WI38 (cell line): Measurements from ENCODE around the gene DUSP8.
"Not testable (repeated sequence)": the region's sequence is repeated elsewhere in the genome, so short reads cannot be mapped to it uniquely, and the experiment has no call there.

Experiments
- H3K4me3 ChIP-seq: 2 replicates; pipeline ENCODE4 v1.5.1; 2011; ENCODE audit warnings: low read depth, mild to moderate bottlenecking, control low read depth, low read length
- TF ChIP-seq, protein P1 (sequence below): IDR thresholded peaks from 2 replicates; pipeline ENCODE4 v1.5.1; 2012; ENCODE audit warnings: low read depth, mild to moderate bottlenecking, control low read depth, low read length

The DUSP8 gene

DNA sequence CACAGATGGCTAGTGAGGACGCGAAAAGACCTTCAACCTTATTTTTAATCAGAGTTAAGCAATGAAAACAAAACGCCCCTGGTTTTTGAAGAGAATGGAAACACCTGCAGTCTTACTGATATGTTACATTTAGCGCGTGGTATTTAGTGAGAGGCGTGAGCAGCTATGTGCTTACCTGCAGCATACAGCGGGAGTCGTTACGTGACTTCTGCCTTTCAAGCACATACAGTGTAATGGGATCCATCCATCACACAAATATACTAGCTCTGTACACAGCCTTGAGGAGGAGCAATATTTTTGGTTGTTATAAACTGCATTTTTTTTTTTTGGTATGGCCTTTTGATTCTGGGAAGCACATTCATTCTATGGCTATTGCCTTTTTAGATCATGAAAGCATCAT, 20.6 kb upstream of the DUSP8 start:
- TF ChIP-seq, protein P1, sequence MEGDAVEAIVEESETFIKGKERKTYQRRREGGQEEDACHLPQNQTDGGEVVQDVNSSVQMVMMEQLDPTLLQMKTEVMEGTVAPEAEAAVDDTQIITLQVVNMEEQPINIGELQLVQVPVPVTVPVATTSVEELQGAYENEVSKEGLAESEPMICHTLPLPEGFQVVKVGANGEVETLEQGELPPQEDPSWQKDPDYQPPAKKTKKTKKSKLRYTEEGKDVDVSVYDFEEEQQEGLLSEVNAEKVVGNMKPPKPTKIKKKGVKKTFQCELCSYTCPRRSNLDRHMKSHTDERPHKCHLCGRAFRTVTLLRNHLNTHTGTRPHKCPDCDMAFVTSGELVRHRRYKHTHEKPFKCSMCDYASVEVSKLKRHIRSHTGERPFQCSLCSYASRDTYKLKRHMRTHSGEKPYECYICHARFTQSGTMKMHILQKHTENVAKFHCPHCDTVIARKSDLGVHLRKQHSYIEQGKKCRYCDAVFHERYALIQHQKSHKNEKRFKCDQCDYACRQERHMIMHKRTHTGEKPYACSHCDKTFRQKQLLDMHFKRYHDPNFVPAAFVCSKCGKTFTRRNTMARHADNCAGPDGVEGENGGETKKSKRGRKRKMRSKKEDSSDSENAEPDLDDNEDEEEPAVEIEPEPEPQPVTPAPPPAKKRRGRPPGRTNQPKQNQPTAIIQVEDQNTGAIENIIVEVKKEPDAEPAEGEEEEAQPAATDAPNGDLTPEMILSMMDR, result no peak
- no peak overlapping the region for H3K4me3 ChIP-seq

DNA sequence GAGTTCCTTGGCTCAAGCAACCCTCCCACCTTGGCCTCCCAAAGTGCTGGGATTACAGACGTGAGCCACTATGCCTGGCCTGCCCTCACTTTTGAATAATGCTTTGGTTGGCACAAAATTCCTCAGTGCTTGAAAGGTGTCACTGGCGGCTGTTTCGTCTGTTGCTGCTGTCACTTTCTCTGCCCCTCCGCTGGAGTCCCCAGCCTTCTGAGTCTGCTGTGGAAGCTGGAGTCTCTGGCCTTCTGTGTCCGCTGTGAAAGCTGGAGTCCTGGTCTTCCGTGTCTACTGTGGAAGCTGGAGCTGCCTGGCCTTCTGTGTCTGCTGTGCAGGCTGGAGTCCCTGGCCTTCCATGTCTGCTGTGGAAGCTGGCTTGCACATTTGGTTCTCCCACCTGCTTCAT, 17.9 kb upstream of the DUSP8 start:
- no peak overlapping the region for H3K4me3 ChIP-seq
- TF ChIP-seq, protein P1, result no peak

DNA sequence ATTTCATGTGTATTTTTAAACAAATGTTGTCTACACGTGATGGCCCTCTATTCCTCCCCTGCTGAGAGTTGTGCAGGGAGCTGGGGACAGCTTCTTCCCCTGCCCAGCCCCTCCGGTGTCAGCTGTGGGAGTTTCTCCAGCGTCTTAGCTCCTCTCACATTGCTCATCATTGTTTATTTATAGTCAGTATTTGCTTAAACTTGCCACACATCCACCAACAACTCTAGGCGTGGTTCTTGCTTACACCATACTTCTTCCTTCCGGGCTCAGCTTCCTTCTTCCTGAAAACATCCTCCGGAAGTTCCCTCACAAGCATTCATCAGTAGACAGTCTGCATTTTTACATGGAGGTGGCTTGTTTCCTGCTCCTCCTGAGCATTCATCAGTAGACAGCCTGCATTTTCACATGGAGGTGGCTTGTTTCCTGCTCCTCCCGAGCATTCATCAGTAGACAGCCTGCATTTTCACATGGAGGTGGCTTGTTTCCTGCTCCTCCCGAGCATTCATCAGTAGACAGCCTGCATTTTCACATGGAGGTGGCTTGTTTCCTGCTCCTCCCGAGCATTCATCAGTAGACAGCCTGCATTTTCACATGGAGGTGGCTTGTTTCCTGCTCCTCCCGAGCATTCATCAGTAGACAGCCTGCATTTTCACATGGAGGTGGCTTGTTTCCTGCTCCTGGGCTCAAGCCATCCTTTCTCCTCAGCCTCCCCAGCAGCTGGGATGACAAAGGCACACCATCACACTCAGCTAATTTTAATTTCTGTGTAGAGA, 17.3 kb upstream of the DUSP8 start:
- not testable (repeated sequence) for H3K4me3 ChIP-seq

DNA sequence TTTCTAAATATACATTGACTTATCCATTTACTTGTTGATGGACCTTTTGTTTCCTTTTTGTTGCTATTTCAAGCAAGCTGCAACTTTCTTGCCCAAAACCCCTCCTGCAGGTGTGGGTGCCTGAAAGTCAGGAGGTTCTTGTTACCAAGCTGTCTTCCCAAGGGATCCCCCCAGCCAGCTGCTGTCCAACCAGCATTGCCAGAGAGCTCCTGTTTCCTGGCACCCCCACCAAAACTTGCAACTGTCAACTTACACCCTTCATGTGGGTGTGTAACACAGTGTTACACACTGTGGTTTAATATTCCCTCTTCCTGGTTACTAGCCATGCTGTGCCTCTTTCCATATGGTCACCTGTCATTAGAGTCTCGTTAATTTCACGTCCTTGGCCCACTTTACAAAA, 14.6 kb upstream of the DUSP8 start:
- H3K4me3 ChIP-seq, result no peak overlapping the region
- TF ChIP-seq, protein P1, result no peak

DNA sequence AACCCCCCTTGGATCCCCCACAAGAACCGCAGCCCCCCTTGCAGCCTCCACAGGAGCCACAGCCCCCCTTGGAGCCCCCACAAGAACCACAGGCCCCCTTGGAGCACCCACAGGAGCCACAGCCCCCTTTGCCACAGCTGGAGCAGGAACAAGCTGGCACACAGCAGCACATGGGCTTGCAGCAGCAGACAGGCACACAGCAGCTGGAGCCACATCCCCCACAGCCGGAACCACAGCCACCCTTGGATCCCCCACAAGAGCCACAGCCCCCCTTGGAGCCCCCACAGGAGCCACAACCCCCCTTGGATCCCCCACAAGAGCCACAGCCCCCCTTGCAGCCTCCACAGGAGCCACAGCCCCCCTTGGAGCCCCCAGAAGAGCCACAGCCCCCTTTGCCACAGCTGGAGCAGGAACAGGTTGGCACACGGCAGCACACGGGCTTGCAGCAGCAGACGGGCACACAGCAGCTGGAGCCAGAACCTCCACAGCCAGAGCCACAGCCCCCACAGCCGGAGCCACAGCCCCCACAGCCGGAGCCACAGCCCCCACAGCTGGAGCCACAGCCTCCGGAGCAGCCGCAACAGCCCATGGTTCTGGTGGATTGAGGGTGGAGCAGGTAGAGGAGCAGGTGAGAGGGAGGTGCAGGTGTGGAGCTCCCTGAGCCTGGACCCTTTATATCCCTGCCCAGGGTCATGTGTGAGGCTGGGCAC, 12.7 kb upstream of the DUSP8 start, which contains the start of gene KRTAP5-1:
Gene KRTAP5-1 (minus strand): TSS at position 623 of the 710 bp plus-strand sequence. CDS start 34 bp downstream, at position 589.
- not testable (repeated sequence) for H3K4me3 ChIP-seq

DNA sequence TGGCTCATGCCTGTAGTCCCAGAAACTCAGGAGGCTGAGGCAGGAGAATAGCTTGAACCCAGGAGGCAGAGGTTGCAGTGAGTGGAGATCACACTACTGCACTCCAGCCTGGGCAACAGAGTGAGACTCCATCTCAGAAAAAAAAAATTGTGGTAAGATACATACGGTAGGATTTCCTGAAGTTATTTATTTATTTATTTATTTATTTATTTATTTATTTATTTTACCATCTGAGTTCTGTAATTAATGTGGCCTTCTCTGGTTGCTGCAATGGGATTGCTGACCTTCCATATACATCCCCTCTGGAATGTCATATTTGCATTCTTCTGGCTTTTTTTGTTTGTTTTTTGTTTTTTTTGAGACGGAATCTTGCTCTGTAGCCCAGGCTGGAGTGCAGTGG, 10.8 kb upstream of the DUSP8 start:
- H3K4me3 ChIP-seq, result not testable (repeated sequence)

DNA sequence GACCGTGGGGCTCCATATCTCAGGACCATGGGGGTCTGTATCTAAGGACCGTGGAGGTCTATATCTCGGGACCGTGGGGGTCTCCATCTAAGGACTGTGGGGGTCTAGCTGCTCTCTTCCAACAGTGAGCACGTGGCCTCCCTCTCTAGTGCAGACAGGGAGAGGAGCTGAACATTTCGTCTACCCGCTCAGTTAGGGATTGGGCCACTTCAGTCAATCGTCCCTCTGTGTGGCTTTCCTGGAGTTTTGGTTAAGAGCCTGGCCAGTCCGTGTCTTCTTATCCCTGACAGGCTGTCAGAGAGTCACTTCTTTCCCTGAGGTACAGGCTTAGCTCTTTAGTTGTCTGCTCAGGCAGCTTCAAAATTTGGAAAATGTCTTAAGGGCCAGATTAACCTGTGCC, 9.9 kb upstream of the DUSP8 start:
- no peak overlapping the region for H3K4me3 ChIP-seq
- TF ChIP-seq, protein P1, result no peak

DNA sequence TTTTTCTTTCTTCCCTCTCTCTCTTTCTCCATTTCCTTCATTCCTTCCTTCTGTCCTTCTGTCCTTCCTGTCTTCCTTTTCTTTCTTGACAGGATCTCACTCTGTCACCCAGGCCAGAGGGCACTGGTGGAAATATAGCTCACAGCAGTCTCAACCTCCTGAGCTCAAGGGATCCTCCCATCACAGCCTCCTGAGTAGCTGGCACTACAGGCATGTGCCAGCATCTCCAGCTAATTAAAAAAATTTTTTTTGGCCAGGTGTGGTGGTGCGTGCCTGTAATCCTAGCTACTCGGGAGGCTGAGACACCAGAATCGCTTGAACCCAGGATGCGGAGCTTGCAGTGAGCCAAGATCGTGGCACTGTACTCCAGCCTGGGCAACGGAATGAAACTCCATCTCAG, 4.8 kb upstream of the DUSP8 start:
- TF ChIP-seq, protein P1, result no peak
- no peak overlapping the region for H3K4me3 ChIP-seq

DNA sequence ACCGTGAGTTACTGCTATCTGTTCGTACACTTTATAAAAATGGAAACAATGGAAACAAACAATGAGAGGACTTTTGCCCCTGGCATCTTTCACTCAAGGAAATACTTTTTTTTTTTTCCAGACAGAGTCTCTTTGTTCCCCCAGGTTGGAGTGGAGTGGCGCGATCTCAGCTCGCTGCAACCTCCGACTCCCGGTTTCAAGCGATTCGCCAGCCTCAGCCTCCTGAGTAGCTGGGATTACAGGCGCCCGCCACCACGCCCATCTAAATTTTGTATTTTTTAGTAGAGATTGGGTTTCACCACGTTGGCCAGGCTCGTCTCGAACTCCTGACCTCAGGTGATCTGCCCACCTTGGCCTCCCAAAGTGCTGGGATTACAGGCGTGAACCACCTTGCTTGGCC, 3.7 kb upstream of the DUSP8 start:
- H3K4me3 ChIP-seq, result not testable (repeated sequence)
